CD14-positive monocyte (primary cell): ENCODE results near the gene TCF19. TPM values are rescaled to one million over a fixed set of nuclear protein-coding genes. Genes with fewer than 3 reads are reported as not detected.

Source experiments
- DNase-seq, 3 donors: peaks; one replicate each; pipeline ENCODE4 v3.0.0-alpha.2; 2011 to 2022
- H2AFZ ChIP-seq: 2 replicates; pipeline ENCODE4 v1.6.0; 2012; ENCODE audit warnings: mild to moderate bottlenecking, low read depth, low read length, inconsistent platforms; ENCODE audit not compliant: insufficient read depth, poor library complexity, severe bottlenecking
- H3K27ac ChIP-seq, 2 donors: 1 replicate in 1 of 2; 2 replicates in 1 of 2; pipeline ENCODE4 v1.5.1; 2012 to 2013; ENCODE audit warnings: low read length in 2 of 2, control low read depth in 1 of 2, inconsistent platforms in 1 of 2, low read depth in 1 of 2, mild to moderate bottlenecking in 1 of 2
- H3K27me3 ChIP-seq, 2 donors: one replicate each; pipeline versions ENCODE4 v1.6.0 to v1.6.1; 2011 to 2013; ENCODE audit warnings: low read length in 2 of 2; ENCODE audit not compliant: control insufficient read depth in 2 of 2, insufficient read depth in 2 of 2
- H3K36me3 ChIP-seq, 2 donors: replicated peaks in 1 of 2; 1 replicate in 1 of 2; 2 replicates in 1 of 2; pipeline versions ENCODE4 v1.5.1 to v1.6.1; 2012 to 2013; ENCODE audit warnings: low read length in 2 of 2, control low read depth in 1 of 2, inconsistent platforms in 1 of 2, mild to moderate bottlenecking in 1 of 2; ENCODE audit not compliant: insufficient read depth in 2 of 2, control insufficient read depth in 1 of 2
- H3K4me1 ChIP-seq, 2 donors: 1 replicate in 1 of 2; 2 replicates in 1 of 2; pipeline versions ENCODE4 v1.5.1 to v1.6.1; 2012 to 2013; ENCODE audit warnings: low read length in 2 of 2, control low read depth in 1 of 2, inconsistent platforms in 1 of 2, mild to moderate bottlenecking in 1 of 2, moderate library complexity in 1 of 2; ENCODE audit not compliant: insufficient read depth in 2 of 2, control insufficient read depth in 1 of 2
- H3K4me2 ChIP-seq: replicated peaks from 2 replicates; pipeline ENCODE3; 2012; ENCODE audit warnings: low read length, moderate library complexity, mild to moderate bottlenecking; ENCODE audit not compliant: poor library complexity, severe bottlenecking; ENCODE audit errors: extremely low read depth
- H3K4me3 ChIP-seq, 3 experiments: fragments of 200-600 bp in 1 of 3; sonication (generic) in 1 of 3; replicated peaks in 1 of 3; 1 replicate in 2 of 3; 2 replicates in 1 of 3; pipeline ENCODE4 v1.5.1; 2011 to 2013; ENCODE audit warnings: low read length in 3 of 3, mild to moderate bottlenecking in 3 of 3, control low read depth in 2 of 3, low read depth in 2 of 3, inconsistent platforms in 1 of 3, moderate library complexity in 1 of 3
- H3K79me2 ChIP-seq: 2 replicates; pipeline ENCODE4 v1.6.0; 2012; ENCODE audit warnings: mild to moderate bottlenecking, control low read depth, inconsistent platforms, low read length, moderate library complexity; ENCODE audit not compliant: insufficient read depth
- H3K9ac ChIP-seq: 2 replicates; pipeline ENCODE4 v1.6.0; 2017; ENCODE audit warnings: low read length, mild to moderate bottlenecking; ENCODE audit not compliant: insufficient read depth, poor library complexity, severe bottlenecking
- H3K9me3 ChIP-seq, 2 donors: replicated peaks in 1 of 2; 1 replicate in 1 of 2; 2 replicates in 1 of 2; pipeline versions ENCODE4 v1.5.1 to v1.6.1; 2012 to 2013; ENCODE audit warnings: low read length in 2 of 2, control low read depth in 1 of 2; ENCODE audit not compliant: control insufficient read depth in 1 of 2, insufficient read depth in 1 of 2
- H4K20me1 ChIP-seq: 2 replicates; pipeline ENCODE4 v1.6.0; 2012; ENCODE audit warnings: mild to moderate bottlenecking, low read length, control low read depth, moderate library complexity; ENCODE audit not compliant: insufficient read depth
- H3K27ac Mint-ChIP-seq, 7 donors: one replicate each; pipeline ENCODE4 v1.8.0; 2020; ENCODE audit warnings: mild to moderate bottlenecking in 7 of 7, mixed read lengths in 7 of 7, moderate library complexity in 6 of 7, inconsistent platforms in 2 of 7
- H3K27me3 Mint-ChIP-seq, 3 donors: one replicate each; pipeline ENCODE4 v1.8.0; 2021 to 2022; ENCODE audit warnings: low read depth in 3 of 3, mild to moderate bottlenecking in 3 of 3, mixed read lengths in 3 of 3, moderate library complexity in 3 of 3, inconsistent platforms in 1 of 3
- H3K36me3 Mint-ChIP-seq, 2 donors: one replicate each; pipeline ENCODE4 v1.8.0; 2020; ENCODE audit warnings: mixed read lengths in 2 of 2, inconsistent platforms in 1 of 2, mild to moderate bottlenecking in 1 of 2
- H3K4me1 Mint-ChIP-seq: one replicate; pipeline ENCODE4 v1.8.0; 2020; ENCODE audit warnings: mild to moderate bottlenecking, mixed read lengths
- H3K4me3 Mint-ChIP-seq, 2 donors: one replicate each; pipeline ENCODE4 v1.8.0; 2020; ENCODE audit warnings: mild to moderate bottlenecking in 2 of 2, mixed read lengths in 2 of 2, moderate library complexity in 1 of 2
- H3K9me3 Mint-ChIP-seq, 7 donors: one replicate each; pipeline ENCODE4 v1.8.0; 2020 to 2022; ENCODE audit warnings: mixed read lengths in 7 of 7, mild to moderate bottlenecking in 6 of 7, moderate library complexity in 6 of 7, inconsistent platforms in 2 of 7
- WGBS: methylation state at CpG from one replicate; pipeline ENCODE4 v1.1.5; 2013; ENCODE audit warnings: missing lambda C conversion rate; ENCODE audit not compliant: insufficient coverage; 5-methylcytosine and 5-hydroxymethylcytosine counted together
- intact Hi-C, 2 donors: fragments of 100-400 bp; cut with micrococcal nuclease; formaldehyde crosslinking; loops; one replicate each; pipeline versions ENCODE4 v1.15.0 to v1.15.1; 2023
- polyA plus RNA-seq, 3 donors: library from polyadenylated mRNA; depleted of rRNA in 1 of 3; unstranded in 2 of 3; stranded (reverse) in 1 of 3; fragments of 300-500 nt in 2 of 3; fragments of >200 nt in 1 of 3; fragmentation: Illumina TruSeq in 2 of 3; gene quantifications; 1 replicate in 2 of 3; 2 replicates in 1 of 3; pipeline ENCODE4 v1.2.3, GENCODE V29; 2012 to 2021
- TF ChIP-seq, protein P1 (sequence below): fragments of 200-600 bp; IDR thresholded peaks from one replicate; pipeline ENCODE4 v1.8.0; 2022; ENCODE audit warnings: antibody characterized with exemption, mild to moderate bottlenecking

TCF19 gene
- polyA plus RNA-seq, 3 donors = 0.75 to 1.1 (median 0.80) TPM

DNA sequence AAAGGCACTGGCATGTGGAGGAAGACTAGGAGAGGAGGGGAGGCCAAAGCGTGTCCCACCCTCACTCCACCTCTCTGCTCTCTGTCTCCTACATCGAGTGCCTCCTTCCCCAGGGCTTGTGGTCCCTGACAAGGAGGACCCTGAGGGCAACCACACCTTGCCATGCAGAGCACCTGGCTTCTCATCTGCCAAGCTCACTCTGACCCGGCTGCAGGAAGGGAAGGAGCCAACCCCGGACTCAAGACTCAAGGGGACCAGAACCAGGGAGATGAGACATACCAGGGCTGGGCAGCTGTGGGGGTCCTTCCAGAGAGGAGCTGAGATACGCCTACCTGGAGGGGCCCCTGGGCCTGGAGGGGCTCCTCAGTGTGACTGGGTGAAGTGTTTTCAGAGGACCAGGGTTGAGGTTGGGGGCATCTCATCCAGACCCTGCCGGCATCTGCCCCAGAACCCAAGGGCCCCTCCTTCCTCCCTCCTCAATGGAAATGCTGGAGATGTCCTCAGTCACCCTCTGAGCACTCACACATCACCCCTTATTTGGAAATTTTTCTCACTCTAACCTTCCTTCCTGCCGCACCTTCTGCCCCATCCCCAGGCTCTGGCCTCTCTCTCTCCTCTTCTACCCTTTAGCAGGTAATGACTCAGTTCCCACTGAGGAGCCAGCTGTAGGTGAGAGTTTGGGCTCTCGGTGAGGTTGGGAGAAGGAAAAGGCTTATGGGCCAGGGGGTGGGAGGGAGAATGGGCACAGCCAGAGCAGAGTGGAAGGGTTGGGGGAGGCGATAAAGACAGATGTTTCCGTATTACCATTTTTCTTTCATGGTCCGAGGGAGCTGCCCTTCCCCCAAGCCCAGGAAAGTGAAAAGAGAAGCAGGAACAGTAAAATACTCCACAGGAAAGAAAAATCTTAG is 44.1 kb downstream of the TCF19 start:
- no peaks in the 10 kb centered on the region for H4K20me1 ChIP-seq
- WGBS = 62% methylated on average over 3 of the region's 11 CpGs
- H3K4me2 ChIP-seq = peak overlapping the region; percentile 66
- no peaks in the 10 kb centered on the region for H3K27me3 ChIP-seq
- no peak overlapping the region for H2AFZ ChIP-seq
- Mint-ChIP-seq H3K36me3 (peaks cover 17 to 23% of the 10 kb centered on the region in 2 donors), H3K9me3 (peaks cover 0 to 5% (median 0%) of the 10 kb centered on the region in 7 donors), H3K4me3 (peak overlapping the region; percentile 58 to 78), H3K27me3 (peaks cover 0 to 2% (median 1%) of the 10 kb centered on the region in 3 donors), H3K4me1 (peaks cover 66% of the 10 kb centered on the region), H3K27ac (peak overlapping the region; percentile 94 to 99 (median 97))
- peaks cover 0 to 5% of the 10 kb centered on the region in 2 donors for H3K36me3 ChIP-seq
- H3K27ac ChIP-seq = peak overlapping the region; percentile 77 to 97
- H3K9ac ChIP-seq = peak overlapping the region; percentile 15
- intact Hi-C loops = loop anchor here (2.0 to 5.0 kb wide), 3 partner anchors 14 to 70 kb away; partner anchors contain the start of gene HLA-C (in 1 of the 2)
- TF ChIP-seq, protein P1, sequence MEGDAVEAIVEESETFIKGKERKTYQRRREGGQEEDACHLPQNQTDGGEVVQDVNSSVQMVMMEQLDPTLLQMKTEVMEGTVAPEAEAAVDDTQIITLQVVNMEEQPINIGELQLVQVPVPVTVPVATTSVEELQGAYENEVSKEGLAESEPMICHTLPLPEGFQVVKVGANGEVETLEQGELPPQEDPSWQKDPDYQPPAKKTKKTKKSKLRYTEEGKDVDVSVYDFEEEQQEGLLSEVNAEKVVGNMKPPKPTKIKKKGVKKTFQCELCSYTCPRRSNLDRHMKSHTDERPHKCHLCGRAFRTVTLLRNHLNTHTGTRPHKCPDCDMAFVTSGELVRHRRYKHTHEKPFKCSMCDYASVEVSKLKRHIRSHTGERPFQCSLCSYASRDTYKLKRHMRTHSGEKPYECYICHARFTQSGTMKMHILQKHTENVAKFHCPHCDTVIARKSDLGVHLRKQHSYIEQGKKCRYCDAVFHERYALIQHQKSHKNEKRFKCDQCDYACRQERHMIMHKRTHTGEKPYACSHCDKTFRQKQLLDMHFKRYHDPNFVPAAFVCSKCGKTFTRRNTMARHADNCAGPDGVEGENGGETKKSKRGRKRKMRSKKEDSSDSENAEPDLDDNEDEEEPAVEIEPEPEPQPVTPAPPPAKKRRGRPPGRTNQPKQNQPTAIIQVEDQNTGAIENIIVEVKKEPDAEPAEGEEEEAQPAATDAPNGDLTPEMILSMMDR = no peak
- H3K79me2 ChIP-seq = peaks cover 57% of the 10 kb centered on the region
- H3K9me3 ChIP-seq = no peaks in the 10 kb centered on the region
- H3K4me1 ChIP-seq = peaks cover 60 to 62% of the 10 kb centered on the region in 2 donors
- peak overlapping the region; percentile 23 to 100 (median 96) for H3K4me3 ChIP-seq
- no peak for DNase-seq

DNA sequence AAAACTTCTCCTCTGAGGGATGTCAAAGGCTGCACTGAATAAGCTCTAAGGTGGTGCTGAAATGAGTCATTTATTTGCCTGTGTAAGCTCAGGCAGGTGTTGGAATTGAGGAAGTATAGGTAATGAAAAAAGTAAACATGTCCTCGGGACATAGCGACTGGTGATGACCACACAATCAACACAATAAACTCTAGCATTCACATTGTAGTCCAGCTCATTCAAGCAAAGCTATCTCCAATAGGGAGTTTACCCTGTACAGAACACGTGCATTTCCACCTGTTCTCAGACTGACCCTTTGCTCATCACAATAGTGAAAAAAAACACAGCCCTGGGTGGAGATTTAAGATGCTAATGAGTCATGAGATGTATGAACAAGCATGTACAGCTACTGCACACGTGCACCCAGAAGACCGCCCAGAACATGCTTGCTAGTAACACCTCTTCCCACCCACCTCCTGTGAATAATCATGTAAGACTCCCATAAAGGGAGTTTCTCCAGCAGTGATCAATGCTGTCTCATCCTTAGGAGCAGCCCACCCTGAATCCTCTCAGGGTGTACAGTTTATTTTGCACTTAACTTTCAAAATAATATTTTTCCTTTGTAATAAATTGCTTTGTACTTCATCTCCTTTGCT is 45.1 kb downstream of the TCF19 start:
- peaks cover 73% of the 10 kb centered on the region for H3K4me1 Mint-ChIP-seq
- TF ChIP-seq, protein P1 = no peak
- peaks cover 61 to 63% of the 10 kb centered on the region in 2 donors for H3K4me1 ChIP-seq

More for the DNA sequence above, 45.1 kb downstream of the TCF19 start:
- Mint-ChIP-seq H3K36me3 (peaks cover 21 to 23% of the 10 kb centered on the region in 2 donors), H3K27ac (peak overlapping the region; percentile 94 to 99 (median 97)), H3K4me3 (peak overlapping the region; percentile 79 to 94), H3K27me3 (peaks cover 0 to 2% (median 1%) of the 10 kb centered on the region in 3 donors), H3K9me3 (peaks cover 0 to 5% (median 0%) of the 10 kb centered on the region in 7 donors)
- Histone ChIP-seq H3K4me2 (peak overlapping the region; percentile 66), H3K9ac (peak overlapping the region; percentile 64), H4K20me1 (no peaks in the 10 kb centered on the region), H3K9me3 (no peaks in the 10 kb centered on the region), H3K27ac (peak overlapping the region; percentile 59 to 97), H3K27me3 (no peaks in the 10 kb centered on the region), H3K79me2 (peaks cover 52% of the 10 kb centered on the region), H2AFZ (no peak overlapping the region), H3K4me3 (peak overlapping the region; percentile 38 to 100 (median 96)), H3K36me3 (peaks cover 0 to 5% of the 10 kb centered on the region in 2 donors)
- intact Hi-C loops = loop anchor here (2.0 to 5.0 kb wide), 3 partner anchors 13 to 69 kb away; partner anchors contain the start of gene HLA-C (in 1 of the 2)
- peak; percentile 60 to 87 (median 71) for DNase-seq
- WGBS = 0% methylated on average over 1 of the region's 5 CpGs
